ENCODE data around the gene MRPS16.

DNA sequence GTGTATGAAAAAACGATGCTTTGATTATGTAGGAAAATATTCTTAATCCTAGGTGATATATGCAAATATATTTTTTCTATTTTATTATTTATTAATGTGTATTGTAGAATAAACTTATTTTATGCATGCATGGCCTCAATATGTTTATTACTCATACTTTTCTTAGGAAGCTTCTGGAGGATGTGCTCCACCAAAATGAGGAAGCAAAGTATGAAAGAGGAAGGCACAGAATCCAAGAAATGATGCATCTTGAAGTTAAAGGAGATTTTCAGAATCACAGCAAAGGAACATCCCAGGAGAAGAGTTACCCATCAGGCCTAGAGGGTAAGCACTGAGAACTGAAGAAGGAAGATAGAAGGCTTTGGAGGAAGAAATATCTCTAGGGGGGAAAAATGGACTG, 35.0 kb upstream of the MRPS16 start:
- no peak for TF ChIP-seq CTCF (IDR thresholded peaks at IDR 0.05; ENCODE audit: low read length)
- no peak for TF ChIP-seq EZH2 (IDR thresholded peaks at IDR 0.05; ENCODE audit: borderline replicate concordance, low read length)

All from OCI-LY1 (cell line).